Putamen (tissue), 1 donor: ENCODE results near the gene TSFM.
"Not testable (repeated sequence)": the region's sequence is repeated elsewhere in the genome, so short reads cannot be mapped to it uniquely, and the experiment has no call there.

Experiments used
- DNase-seq: peaks from one replicate; pipeline ENCODE4 v3.0.0-alpha.2; 2016; ENCODE audit warnings: low spot score

TSFM gene

DNA sequence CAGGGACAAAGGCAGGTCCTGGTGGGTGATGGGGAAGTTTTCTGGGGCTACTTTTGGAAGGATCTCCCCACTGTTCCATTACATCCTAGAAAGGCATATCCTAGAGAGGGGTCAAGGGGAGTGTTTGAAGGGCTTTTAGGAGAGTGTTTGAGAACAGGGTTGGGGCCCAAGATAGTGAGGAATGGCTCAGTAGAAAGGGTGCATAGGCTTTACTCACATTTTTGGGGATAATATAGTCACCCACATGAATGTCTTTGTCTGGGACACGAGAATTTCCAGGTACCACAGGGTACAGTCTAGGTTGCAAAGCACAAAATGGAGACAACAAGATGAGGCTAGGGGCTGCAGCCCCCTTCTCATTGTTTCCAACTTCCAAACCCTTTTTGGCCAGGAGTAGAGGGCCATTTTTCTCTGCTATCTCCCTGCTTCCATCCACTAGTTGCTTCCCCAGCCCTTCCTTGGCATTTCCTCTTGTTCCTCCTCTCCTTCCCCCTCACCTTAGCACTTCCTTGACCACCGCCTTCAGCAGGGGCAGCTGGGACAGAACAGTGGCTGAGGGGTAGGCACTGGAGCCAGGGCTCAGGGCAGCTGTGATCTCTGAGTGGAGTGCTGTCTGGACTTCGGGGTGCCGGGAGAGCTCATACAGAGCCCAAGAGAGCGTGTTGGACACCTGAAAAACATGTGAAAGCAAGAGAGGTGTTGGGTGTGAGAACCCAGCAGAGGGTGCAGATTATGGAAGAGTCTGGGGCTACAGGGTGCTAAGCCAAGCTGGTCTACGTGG lies 18.5 kb upstream of the TSFM start:
- DNase-seq: no peak

DNA sequence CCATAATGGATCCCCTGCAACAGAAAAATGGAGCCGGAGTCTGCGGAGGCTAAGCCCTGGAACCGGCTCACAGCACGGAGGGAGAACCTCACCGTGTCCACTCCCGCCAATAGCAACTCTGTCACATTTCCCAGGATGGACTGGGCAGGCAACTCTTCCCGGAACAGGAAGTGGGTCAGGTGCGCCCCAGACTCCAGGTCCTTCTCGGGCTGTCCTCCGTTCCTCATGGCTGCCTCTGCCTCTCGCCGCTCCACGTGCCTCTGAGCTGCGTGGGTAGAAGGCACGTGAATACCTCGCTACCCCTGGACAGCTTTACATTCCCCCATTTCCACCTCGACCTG lies 18.0 kb upstream of the TSFM start:
- no peak for DNase-seq

GRCh38 chr12:57765003-57765697 lies 17.4 kb upstream of the TSFM start:
- DNase-seq: no peak

DNA sequence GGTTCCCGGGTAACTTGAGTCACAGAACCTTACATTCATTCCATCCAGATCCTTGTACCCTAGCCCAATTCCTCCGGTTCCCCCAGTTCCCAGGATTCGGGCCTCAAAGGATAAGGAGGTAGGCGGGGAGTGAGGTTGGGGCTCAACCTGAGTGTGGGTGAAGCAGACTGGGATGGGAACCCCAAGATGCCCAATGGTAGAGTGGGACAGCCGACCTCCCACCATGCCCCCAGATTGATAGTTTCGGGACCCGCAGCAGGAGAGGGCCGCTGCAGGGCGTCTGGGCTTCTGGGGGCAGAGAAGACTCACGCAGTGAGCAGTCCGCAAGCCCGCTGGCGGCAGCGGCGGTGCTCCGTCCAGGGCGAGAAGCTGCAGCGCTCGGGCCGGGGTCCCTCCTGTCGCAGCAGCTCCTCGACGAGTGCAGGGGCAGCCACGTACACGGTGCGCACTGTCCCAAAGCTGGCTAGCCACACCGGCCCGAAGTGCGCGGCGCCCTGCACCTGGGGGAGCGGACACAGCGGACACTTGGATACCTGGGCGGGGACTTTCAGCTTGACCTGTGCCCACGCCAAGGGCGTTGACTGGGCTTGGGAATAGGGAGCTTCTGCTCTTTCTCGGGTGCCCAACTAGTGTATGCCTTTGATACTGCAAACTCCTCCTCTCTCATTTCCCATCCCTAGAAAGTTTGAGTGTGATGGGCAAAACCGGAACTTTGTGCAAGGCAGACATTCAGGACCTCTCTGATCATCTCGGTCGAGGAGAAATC lies 16.7 kb upstream of the TSFM start:
- DNase-seq: no peak

- DNase-seq: no peak
These were observed 15.9 kb upstream of the TSFM start, which contains the start of gene CYP27B1 for GRCh38 chr12:57766464-57767304. Gene CYP27B1 (minus strand): TSS chr12:57767078. CDS start chr12:57767041, 37 bp downstream.

- DNase-seq: no peak
These were observed 15.3 kb upstream of the TSFM start for GRCh38 chr12:57767305-57767698.

GRCh38 chr12:57767876-57768275 lies 14.7 kb upstream of the TSFM start:
- DNase-seq: no peak

DNA sequence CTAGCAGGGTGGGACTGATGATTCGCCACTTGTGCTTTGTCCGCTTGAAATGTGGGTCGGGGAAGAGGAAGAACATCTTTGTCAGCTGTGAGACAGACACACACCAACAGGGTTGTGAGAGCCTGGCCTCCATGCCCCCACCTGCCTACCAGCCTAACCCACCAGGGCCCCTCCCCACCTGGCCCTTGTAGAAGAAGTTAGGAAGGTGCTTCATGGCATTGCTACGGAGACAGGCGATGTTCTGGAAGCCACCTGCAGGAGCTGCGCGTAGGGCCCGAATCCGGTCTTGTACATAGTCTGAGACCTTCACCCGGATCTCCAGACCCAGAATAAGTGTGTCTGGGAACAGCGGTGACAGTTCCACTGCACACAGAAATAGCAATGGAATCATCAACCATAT lies 13.0 kb upstream of the TSFM start:
- no peak for DNase-seq

- DNase-seq: no peak
These were observed 11.9 kb upstream of the TSFM start for GRCh38 chr12:57770734-57771133.

DNA sequence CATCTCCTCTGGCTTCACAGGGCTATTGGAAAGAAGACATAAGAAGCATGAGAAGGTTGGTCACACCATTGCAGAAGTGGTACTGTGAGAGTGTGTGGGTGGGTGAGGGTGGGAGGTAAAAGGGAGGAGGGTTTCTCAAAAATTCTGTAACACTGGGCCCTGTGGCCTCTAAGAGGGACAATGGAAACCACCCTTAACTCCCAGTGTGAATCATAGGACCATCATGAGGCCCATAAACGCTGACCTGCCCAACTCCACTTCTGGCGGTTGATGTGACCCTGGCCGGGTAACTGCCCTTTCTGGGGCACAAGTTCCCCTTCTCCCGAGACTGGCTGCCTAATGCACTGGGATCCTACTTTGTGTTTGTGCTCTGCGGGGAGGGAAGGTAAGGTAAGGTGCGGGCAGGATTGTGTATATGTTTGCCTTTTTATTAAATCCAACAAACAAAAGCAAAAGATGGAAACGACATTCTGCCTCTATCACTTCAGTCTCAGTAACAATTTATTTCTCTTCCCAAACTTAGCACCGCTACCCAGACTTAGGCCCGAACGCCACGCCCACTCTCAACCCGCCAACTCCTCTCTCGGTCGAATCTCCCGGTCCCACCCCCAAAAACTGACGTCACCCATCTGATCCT lies 11.2 kb upstream of the TSFM start:
- DNase-seq: peak; percentile 85

- peak; percentile 96 for DNase-seq
These were observed 10.6 kb upstream of the TSFM start, which contains the start of gene METTL1 for GRCh38 chr12:57771873-57772428. Gene METTL1 (minus strand): TSS chr12:57772105. CDS start chr12:57772083, 22 bp downstream.

GRCh38 chr12:57772429-57773322 lies 9.9 kb upstream of the TSFM start, which contains the start of gene EEF1AKMT3:
Gene EEF1AKMT3 (plus strand): TSS chr12:57772614. CDS start chr12:57772725, 111 bp downstream.
- no peak for DNase-seq

GRCh38 chr12:57774634-57775033 lies 8.0 kb upstream of the TSFM start:
- DNase-seq: not testable (repeated sequence)

GRCh38 chr12:57775044-57775443 lies 7.5 kb upstream of the TSFM start:
- DNase-seq: no peak

- no peak for DNase-seq
These were observed 6.9 kb upstream of the TSFM start for GRCh38 chr12:57775563-57776246.

DNA sequence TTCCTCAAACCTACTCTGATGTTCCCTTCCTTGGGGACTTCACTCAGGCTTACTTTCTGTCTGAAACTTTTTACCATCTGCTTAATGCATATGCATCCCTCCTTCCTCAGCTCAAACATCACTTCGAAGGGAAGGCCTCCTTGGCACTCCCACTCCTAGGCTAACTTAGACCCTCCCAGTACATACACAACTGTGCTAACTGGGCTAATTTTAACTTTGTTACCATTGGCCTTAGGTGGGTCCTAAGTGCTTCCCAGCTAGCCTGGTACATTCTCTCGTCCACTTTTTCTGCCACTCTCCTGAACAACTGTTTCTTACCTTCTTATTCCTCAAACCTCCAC lies 6.4 kb upstream of the TSFM start:
- no peak for DNase-seq

DNA sequence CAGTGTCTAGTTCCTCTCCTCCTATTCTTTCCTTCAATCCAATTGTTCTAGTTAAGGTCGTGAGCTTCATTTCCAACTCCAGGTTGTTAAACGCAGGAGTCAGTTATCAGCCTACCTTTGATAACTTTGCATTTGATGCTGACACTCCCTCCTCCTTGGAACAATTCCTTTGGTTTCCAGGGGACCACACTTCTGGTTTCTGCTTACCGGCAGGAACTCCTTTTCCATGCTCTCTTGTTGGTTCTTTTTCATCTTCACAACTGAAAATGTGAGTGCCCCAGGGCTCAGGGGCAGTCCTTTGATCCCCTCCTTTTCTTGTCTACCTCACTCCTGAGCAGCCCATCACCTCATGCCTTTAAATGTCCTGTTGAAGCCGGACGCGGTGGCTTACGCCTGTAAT lies 5.2 kb upstream of the TSFM start:
- DNase-seq: no peak

- DNase-seq: no peak
These were observed 4.7 kb upstream of the TSFM start for GRCh38 chr12:57777911-57778310.

GRCh38 chr12:57779736-57780135 lies 2.9 kb upstream of the TSFM start:
- no peak for DNase-seq
